C4-2B (cell line): ENCODE results near the gene AFF3.

Experiments used
- CTCF ChIP-seq: fragments of 450-650 bp; conservative IDR thresholded peaks from 2 replicates; pipeline ENCODE4 v1.5.1; 2017; ENCODE audit warnings: mild to moderate bottlenecking
- ZFX ChIP-seq: fragments of 450-650 bp; IDR thresholded peaks from 2 replicates; pipeline ENCODE4 v1.6.1; 2017

GRCh38 chr2:99648906-99649789 is 493.2 kb downstream of the AFF3 start:
- TF ChIP-seq CTCF (no peak), ZFX (no peak)
